AG08395 (cell line): ENCODE data around the gene MLPH.

ENCODE experiments used
- DNase-seq: peaks from one replicate; pipeline ENCODE4 v3.0.0; 2012; ENCODE audit warnings: mixed read lengths, low spot score

The MLPH gene

GRCh38 chr2:237480556-237480955, 6.5 kb upstream of the MLPH start:
- DNase-seq = no peak

GRCh38 chr2:237480988-237481525, 6.0 kb upstream of the MLPH start:
- DNase-seq = no peak

GRCh38 chr2:237482485-237482884, 4.6 kb upstream of the MLPH start:
- peak; percentile 68 for DNase-seq

- DNase-seq = peak; percentile 45
Measured at GRCh38 chr2:237483018-237483731, 3.9 kb upstream of the MLPH start.

GRCh38 chr2:237485304-237485703, 1.7 kb upstream of the MLPH start:
- DNase-seq = no peak

- DNase-seq = no peak
Measured at GRCh38 chr2:237485844-237486243, 1.2 kb upstream of the MLPH start.

- DNase-seq = no peak
Measured at GRCh38 chr2:237486334-237486818, 675 bp upstream of the MLPH start.

GRCh38 chr2:237487496-237487895, 445 bp downstream of the MLPH start:
- no peak for DNase-seq

GRCh38 chr2:237488295-237488694, 1.2 kb downstream of the MLPH start:
- no peak for DNase-seq

GRCh38 chr2:237488901-237489860, 2.1 kb downstream of the MLPH start:
- peak; percentile 31 for DNase-seq

- no peak for DNase-seq
Measured at GRCh38 chr2:237490009-237490711, 3.1 kb downstream of the MLPH start.

- no peak for DNase-seq
Measured at GRCh38 chr2:237490795-237491194, 3.7 kb downstream of the MLPH start.

- no peak for DNase-seq
Measured at GRCh38 chr2:237491515-237492118, 4.6 kb downstream of the MLPH start.

- DNase-seq = no peak
Measured at GRCh38 chr2:237492137-237492890, 5.3 kb downstream of the MLPH start.

GRCh38 chr2:237494066-237494465, 7.0 kb downstream of the MLPH start:
- DNase-seq = no peak

GRCh38 chr2:237495521-237496117, 8.6 kb downstream of the MLPH start:
- no peak for DNase-seq

- DNase-seq = no peak
Measured at GRCh38 chr2:237496428-237496827, 9.4 kb downstream of the MLPH start.

GRCh38 chr2:237497009-237497837, 10.2 kb downstream of the MLPH start:
- no peak for DNase-seq

GRCh38 chr2:237497838-237498186, 10.8 kb downstream of the MLPH start:
- peak; percentile 76 for DNase-seq

- DNase-seq = peak; percentile 63
Measured at GRCh38 chr2:237498341-237498740, 11.3 kb downstream of the MLPH start.
